DOHH2 (cell line): ENCODE results near the gene GOLPH3.

Experiments
- H3F3A ChIP-seq: fragments of 200-600 bp; sonication (generic), shearing (Covaris generic); 2 replicates; pipeline ENCODE4 v1.6.0; 2016; ENCODE audit warnings: antibody characterized with exemption, mild to moderate bottlenecking; ENCODE audit not compliant: control insufficient read depth, insufficient read depth
- H3K27ac ChIP-seq: fragments of 200-600 bp; sonication (generic); 2 replicates; pipeline ENCODE4 v1.5.1; 2014; ENCODE audit warnings: low read depth, mild to moderate bottlenecking, low read length, moderate library complexity
- H3K27me3 ChIP-seq: fragments of 200-600 bp; sonication (generic); 2 replicates; pipeline ENCODE4 v1.6.1; 2014; ENCODE audit warnings: mild to moderate bottlenecking, low read length, mixed read lengths; ENCODE audit not compliant: control insufficient read depth
- H3K36me3 ChIP-seq: fragments of 200-600 bp; sonication (generic); 2 replicates; pipeline ENCODE4 v1.6.1; 2014; ENCODE audit warnings: mild to moderate bottlenecking, low read length, moderate library complexity, mixed read lengths; ENCODE audit not compliant: control insufficient read depth
- H3K4me1 ChIP-seq: fragments of 200-600 bp; sonication (generic); 2 replicates; pipeline ENCODE4 v1.6.1; 2014; ENCODE audit warnings: mild to moderate bottlenecking, low read length, mixed read lengths; ENCODE audit not compliant: control insufficient read depth
- H3K4me2 ChIP-seq: fragments of 200-600 bp; sonication (generic); 2 replicates; pipeline ENCODE4 v1.6.0; 2014; ENCODE audit warnings: mild to moderate bottlenecking, low read length, moderate library complexity
- H3K4me3 ChIP-seq: fragments of 200-600 bp; sonication (generic); 2 replicates; pipeline ENCODE4 v1.5.1; 2014; ENCODE audit warnings: mild to moderate bottlenecking, low read length, mixed read lengths
- H3K79me2 ChIP-seq: fragments of 200-600 bp; sonication (generic); 2 replicates; pipeline ENCODE4 v1.6.1; 2014; ENCODE audit warnings: mild to moderate bottlenecking, low read length, mixed read lengths; ENCODE audit not compliant: control insufficient read depth
- H3K9me2 ChIP-seq: fragments of 200-600 bp; sonication (generic); replicated peaks from 2 replicates; pipeline ENCODE4 v1.6.1; 2014; ENCODE audit warnings: mild to moderate bottlenecking, low read length, mixed read lengths; ENCODE audit not compliant: control insufficient read depth
- H3K9me3 ChIP-seq: fragments of 200-600 bp; sonication (generic); 2 replicates; pipeline ENCODE4 v1.6.1; 2014; ENCODE audit warnings: antibody characterized with exemption, low read length, mixed read lengths; ENCODE audit not compliant: control insufficient read depth, insufficient read depth
- H4K20me1 ChIP-seq: fragments of 200-600 bp; sonication (generic); 2 replicates; pipeline ENCODE4 v1.6.0; 2014; ENCODE audit warnings: low read depth, mild to moderate bottlenecking, antibody characterized with exemption, low read length, moderate library complexity; ENCODE audit not compliant: control insufficient read depth, insufficient read depth
- CTCF ChIP-seq: fragments of 200-600 bp; sonication (generic); IDR thresholded peaks from one replicate; pipeline ENCODE4 v1.5.1; 2014; ENCODE audit warnings: antibody characterized with exemption, mild to moderate bottlenecking, low read depth, low read length; ENCODE audit not compliant: poor library complexity, severe bottlenecking
- EZH2phosphoT487 ChIP-seq: fragments of 200-600 bp; sonication (generic); IDR thresholded peaks from 2 replicates; pipeline ENCODE4 v1.6.1; 2017; ENCODE audit warnings: borderline replicate concordance, mild to moderate bottlenecking, antibody characterized with exemption, low read length, moderate library complexity, mixed read lengths

GOLPH3 gene

GRCh38 chr5:32130865-32131264 lies 43.3 kb downstream of the GOLPH3 start:
- H3K36me3 ChIP-seq: peaks cover 58% of the 10 kb centered on the region
- H3K4me2 ChIP-seq: no peak overlapping the region
- H3K9me2 ChIP-seq: no peaks in the 10 kb centered on the region
- H3K27ac ChIP-seq: no peak overlapping the region
- TF ChIP-seq EZH2phosphoT487: no peak
- TF ChIP-seq CTCF: no peak
- H3K4me1 ChIP-seq: no peaks in the 10 kb centered on the region
- no peaks in the 10 kb centered on the region for H4K20me1 ChIP-seq
- no peaks in the 10 kb centered on the region for H3K27me3 ChIP-seq
- H3K79me2 ChIP-seq: peaks cover 33% of the 10 kb centered on the region
- H3K4me3 ChIP-seq: no peak overlapping the region
- no peaks in the 10 kb centered on the region for H3F3A ChIP-seq
- H3K9me3 ChIP-seq: no peaks in the 10 kb centered on the region

GRCh38 chr5:32129074-32129598 lies 45.0 kb downstream of the GOLPH3 start:
- Histone ChIP-seq H3K4me3 (no peak overlapping the region), H3K27me3 (no peaks in the 10 kb centered on the region), H3K79me2 (peaks cover 35% of the 10 kb centered on the region), H3K9me2 (no peaks in the 10 kb centered on the region), H3F3A (0 out of 2 replicates have a peak, but pooled peaks cover 2% of the 10 kb centered on the region), H3K9me3 (no peaks in the 10 kb centered on the region), H3K4me2 (no peak overlapping the region), H3K4me1 (no peaks in the 10 kb centered on the region), H3K27ac (no peak overlapping the region), H3K36me3 (peaks cover 63% of the 10 kb centered on the region), H4K20me1 (no peaks in the 10 kb centered on the region)
- TF ChIP-seq EZH2phosphoT487 (no peak), CTCF (no peak)

- Histone ChIP-seq H3K4me2 (no peak overlapping the region), H4K20me1 (no peaks in the 10 kb centered on the region), H3K36me3 (peaks cover 66% of the 10 kb centered on the region), H3K9me2 (no peaks in the 10 kb centered on the region), H3K79me2 (peaks cover 31% of the 10 kb centered on the region), H3K9me3 (no peaks in the 10 kb centered on the region), H3K27ac (no peak overlapping the region), H3K4me1 (no peaks in the 10 kb centered on the region), H3K27me3 (no peaks in the 10 kb centered on the region), H3K4me3 (no peak overlapping the region), H3F3A (0 out of 2 replicates have a peak, but pooled peaks cover 2% of the 10 kb centered on the region)
- no peak for TF ChIP-seq CTCF
- no peak for TF ChIP-seq EZH2phosphoT487
Observed at GRCh38 chr5:32127711-32128110, 46.4 kb downstream of the GOLPH3 start.

GRCh38 chr5:32126691-32127090 lies 47.4 kb downstream of the GOLPH3 start:
- TF ChIP-seq EZH2phosphoT487: no peak
- no peak for TF ChIP-seq CTCF
- Histone ChIP-seq H4K20me1 (no peaks in the 10 kb centered on the region), H3K79me2 (peaks cover 31% of the 10 kb centered on the region), H3K4me3 (no peak overlapping the region), H3K9me2 (no peaks in the 10 kb centered on the region), H3K9me3 (no peaks in the 10 kb centered on the region), H3K27ac (no peak overlapping the region), H3K4me2 (no peak overlapping the region), H3K36me3 (peaks cover 75% of the 10 kb centered on the region), H3F3A (0 out of 2 replicates have a peak, but pooled peaks cover 2% of the 10 kb centered on the region), H3K27me3 (no peaks in the 10 kb centered on the region), H3K4me1 (no peaks in the 10 kb centered on the region)
